ENCODE data around the gene CSGALNACT2.
"Not testable (repeated sequence)": the region's sequence is repeated elsewhere in the genome, so short reads cannot be mapped to it uniquely, and the experiment has no call there.

The CSGALNACT2 gene

DNA sequence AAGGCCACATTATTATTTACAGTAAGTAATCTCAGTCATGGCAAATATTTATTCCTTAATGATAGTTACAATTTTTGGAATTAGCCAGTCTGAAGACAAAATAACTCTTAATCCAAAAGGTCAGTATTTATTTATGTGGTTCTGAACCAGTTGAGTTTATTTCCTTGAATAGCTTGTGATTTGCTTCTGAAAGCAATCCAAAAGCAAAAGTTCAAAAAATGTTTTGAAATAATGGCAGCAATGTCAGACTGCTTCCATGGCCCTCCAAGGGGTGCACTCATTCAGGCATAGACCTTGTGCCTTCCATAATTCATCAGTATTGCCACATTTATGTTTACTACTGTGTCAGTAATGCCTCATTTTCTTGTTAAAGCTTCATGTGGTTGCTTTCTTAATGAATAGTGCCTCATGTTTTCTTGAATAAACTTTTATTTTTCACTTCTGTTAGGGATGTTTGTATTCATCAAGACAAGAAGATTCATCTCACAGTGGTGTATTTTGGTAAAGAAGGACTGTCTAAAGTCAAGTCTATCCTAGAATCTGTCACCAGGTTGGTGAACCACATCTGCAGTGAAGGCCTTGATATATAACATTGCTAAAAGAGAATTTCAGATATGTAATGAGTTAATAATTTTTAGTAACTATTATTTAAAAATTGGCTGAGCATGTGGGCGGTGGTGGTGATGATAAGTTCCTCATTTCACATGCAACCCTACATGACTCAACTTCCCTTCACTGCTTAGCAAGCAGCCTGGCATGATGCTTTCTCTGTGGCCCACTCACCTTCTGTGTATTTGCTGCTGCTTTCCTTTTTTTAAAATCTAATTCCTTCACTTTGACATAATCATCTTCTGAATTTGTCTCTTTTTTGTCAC, 22.0 kb downstream of the CSGALNACT2 start:
- H3K4me3 ChIP-seq (ENCODE audit: low read length): no peak overlapping the region
- no peak for TF ChIP-seq ZNF274 (IDR thresholded peaks at IDR 0.05; ENCODE audit: low read depth, low read length)

DNA sequence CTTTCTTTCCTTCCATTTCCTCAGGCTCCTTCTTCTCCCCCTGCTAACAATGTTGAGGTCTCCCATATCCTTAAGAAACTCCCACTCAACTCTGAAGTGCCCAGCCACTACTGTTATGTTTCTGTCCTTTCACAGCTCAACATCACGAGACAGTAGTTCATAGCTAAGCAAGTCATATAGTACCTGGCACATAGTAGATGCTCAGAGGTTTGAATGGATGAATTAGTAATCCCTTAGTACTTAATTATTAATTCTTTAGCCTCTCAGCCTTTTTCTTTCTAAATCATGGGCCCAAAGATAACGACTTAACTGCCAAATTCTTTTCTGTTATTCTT, 22.6 kb downstream of the CSGALNACT2 start:
- H3K4me3 ChIP-seq (ENCODE audit: low read length): no peak overlapping the region
- TF ChIP-seq ZNF274 (IDR thresholded peaks at IDR 0.05; ENCODE audit: low read depth, low read length): no peak

DNA sequence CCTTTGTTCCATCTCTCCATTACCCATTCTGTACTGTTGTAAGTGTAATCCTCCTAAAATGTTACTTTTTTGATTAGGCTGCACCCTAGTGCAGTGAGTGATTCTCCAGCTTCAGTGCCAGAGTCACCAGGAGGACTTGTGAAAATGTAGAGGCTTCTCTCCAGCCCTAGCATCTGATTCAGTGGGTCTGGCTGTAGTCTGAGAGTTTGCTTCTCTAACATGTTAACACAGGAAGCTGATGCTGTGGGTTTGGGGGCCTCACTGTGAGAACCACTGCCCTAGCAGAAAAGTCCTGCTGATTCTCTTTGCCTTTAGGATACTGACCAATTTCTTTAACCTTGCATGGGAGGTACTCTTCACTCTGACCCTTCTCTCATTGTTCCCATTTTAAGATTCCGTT, 24.4 kb downstream of the CSGALNACT2 start:
- no peak overlapping the region for H3K4me3 ChIP-seq (ENCODE audit: low read length)
- no peak for TF ChIP-seq ZNF274 (IDR thresholded peaks at IDR 0.05; ENCODE audit: low read depth, low read length)

DNA sequence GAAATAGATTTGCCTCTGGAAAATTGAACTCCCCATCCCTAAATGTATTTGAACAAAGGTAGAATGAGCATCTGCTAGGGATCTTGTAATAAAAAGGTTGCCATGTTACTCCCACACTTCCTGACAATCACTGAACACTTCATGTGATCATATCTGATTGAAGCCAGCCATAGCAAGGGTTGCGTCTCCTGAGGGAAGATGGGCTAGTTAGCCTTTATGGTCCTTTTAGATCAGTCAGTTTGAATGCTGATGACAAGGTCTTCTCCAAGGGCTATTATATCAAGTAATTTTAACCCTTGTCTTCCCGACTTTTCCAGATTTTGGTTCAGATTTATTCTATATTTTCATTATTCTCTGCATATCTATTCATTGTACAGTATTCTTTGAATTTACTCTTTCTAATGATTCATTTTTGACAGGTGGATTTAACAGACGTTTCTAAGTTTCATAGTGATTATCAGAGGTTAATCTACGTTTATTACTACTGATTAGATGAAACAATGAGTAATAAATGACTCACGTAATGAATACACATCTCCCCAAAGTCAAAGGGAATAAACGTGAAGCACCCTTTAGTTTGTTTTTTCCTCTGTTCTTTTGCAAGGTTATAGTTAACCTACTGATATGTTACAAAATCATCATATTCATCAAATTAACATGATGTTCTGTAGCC, 28.1 kb downstream of the CSGALNACT2 start:
- TF ChIP-seq ZNF274 (IDR thresholded peaks at IDR 0.05; ENCODE audit: low read depth, low read length): no peak
- H3K4me3 ChIP-seq (ENCODE audit: low read length): no peak overlapping the region

DNA sequence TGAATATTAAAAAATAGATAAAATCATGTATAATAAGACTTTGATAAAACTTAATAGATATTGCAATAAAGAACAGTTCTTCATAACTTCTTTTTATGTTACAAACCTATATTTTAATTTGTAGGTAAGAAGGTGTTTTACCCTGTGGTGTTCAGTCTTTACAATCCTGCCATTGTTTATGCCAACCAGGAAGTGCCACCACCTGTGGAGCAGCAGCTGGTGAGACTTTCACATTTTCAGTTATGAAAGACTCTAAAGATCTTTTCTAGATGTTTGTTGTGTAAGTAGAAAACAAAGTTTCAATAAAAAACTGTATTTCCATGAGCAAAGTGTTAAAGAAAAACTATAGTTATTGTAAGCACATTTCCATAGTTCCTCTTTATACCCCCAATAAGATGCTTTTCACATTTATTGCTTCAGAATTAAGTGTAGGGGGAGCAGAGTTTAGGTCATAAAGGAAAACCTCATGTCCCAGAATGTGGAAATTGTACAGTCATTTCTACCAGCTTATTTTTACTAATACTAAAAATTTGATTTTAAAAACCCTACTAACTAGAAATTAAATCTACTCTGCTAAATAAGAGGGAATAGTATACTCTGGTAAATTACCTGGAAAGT, 28.7 kb downstream of the CSGALNACT2 start:
- no peak overlapping the region for H3K4me3 ChIP-seq (ENCODE audit: low read length)
- no peak for TF ChIP-seq ZNF274 (IDR thresholded peaks at IDR 0.05; ENCODE audit: low read depth, low read length)

DNA sequence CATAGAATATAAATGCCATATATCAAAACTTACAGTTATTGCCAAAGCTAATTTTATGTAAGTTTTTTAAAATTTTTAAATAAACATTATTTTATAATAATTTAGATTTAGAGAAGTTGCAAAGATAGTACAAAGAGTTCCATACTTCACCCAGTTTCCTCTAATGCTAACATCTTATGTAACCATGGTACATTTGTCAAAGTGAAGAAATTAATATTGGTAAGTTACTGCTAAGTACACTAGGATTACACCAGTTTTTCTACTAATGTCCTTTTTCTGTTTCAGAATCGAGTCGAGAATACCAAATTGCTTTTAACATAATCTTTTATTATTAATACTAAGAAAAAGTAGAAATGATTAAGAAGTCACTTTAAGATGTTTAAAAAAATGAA, 29.2 kb downstream of the CSGALNACT2 start:
- H3K4me3 ChIP-seq (ENCODE audit: low read length): no peak overlapping the region
- TF ChIP-seq ZNF274 (IDR thresholded peaks at IDR 0.05; ENCODE audit: low read depth, low read length): no peak

DNA sequence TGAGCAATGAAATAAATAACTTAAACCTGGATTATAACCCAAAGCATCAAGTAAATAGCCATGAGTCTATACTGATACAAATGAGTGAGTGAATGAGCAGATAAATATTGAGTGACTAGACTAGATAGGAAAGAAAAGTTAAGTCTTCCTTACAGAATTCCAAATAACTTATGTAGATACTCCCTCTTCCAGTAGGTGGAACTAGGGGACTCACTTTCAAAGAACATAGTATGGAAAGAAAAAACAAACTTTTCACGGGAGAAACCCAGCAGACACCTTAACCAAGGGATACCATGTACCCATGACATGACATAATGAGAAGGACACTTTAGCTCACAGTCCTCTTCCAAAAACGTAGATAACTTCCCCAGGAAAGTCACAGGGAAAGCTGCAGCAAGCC, 32.2 kb downstream of the CSGALNACT2 start:
- H3K4me3 ChIP-seq (ENCODE audit: low read length): no peak overlapping the region
- no peak for TF ChIP-seq ZNF274 (IDR thresholded peaks at IDR 0.05; ENCODE audit: low read depth, low read length)

DNA sequence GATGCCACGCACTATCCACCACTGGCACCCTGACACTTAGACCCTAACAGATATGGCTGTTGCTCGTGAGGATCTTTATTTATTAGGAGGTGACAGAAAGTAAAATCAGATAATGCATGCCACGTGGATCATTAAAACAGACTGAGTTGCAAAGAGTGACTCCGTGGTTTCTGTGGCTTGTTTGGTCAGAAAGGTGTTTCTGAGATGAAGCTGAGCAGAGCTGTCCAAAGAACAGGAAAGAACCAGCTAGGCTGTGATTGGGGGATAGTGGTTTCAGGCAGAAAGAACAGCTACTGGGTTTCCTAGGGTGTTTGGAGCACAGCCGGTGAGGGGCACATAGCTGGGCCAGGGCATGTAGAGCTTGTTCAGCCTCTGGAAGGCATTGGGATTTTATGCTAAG, 34.4 kb downstream of the CSGALNACT2 start:
- TF ChIP-seq ZNF274 (IDR thresholded peaks at IDR 0.05; ENCODE audit: low read depth, low read length): no peak
- no peak overlapping the region for H3K4me3 ChIP-seq (ENCODE audit: low read length)

DNA sequence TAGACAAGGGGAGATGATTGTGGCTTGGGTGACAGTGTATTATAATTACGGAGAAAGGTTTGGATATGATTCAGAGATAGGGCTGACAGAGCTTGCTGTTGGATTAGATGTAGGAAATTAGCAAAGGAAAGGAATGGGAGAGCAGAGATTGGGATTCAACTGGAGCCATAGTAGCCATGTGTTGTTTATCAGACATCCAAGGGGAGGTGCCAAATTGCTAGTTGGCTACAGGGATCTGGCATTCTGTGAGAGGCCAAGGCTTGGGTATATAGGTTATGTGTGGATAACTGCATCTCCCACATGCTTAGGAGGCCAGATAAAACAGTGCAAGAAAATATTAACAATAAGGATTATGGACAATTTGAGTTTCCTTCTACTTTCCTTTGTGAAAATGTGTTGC, 34.9 kb downstream of the CSGALNACT2 start:
- no peak overlapping the region for H3K4me3 ChIP-seq (ENCODE audit: low read length)
- no peak for TF ChIP-seq ZNF274 (IDR thresholded peaks at IDR 0.05; ENCODE audit: low read depth, low read length)

DNA sequence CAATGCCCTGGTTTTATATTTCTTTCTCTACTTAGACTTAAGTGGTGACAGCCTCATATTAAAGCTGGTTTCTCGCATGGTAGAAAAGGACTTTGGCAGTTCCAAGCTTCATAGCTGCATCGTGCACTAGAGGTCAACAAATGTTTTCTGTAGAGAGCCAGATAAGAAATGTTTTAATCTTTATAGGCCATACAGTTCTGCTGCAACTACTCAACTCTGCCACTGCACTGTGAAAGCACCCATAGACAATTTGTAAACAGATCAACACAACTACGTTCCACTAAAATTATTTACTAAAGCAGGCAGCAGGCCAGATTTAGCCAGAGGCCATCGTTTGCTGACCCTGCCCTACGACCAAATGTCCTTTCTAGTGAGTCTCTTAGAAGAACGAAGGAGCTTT, 36.7 kb downstream of the CSGALNACT2 start:
- TF ChIP-seq ZNF274 (IDR thresholded peaks at IDR 0.05; ENCODE audit: low read depth, low read length): no peak
- H3K4me3 ChIP-seq (ENCODE audit: low read length): no peak overlapping the region

DNA sequence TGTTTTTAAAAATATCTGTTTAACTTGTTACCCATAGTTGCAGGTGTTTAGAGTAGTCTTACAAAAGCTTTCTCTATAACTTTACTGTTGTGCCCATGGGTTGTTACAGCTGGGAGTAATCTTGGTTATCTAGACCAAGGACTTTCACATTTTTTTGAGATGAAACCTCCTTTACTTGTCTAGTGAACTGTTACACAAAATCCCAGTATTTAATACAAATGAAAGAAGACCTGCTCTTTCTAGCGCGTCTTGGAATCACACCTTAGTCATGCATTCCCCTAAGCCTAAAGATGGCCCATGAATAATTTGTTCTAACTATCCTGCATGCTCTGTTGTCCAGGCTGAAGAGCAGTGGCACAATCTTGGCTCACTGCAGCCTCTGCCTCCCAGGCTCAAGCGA, 38.0 kb downstream of the CSGALNACT2 start:
- no peak for TF ChIP-seq ZNF274 (IDR thresholded peaks at IDR 0.05; ENCODE audit: low read depth, low read length)
- H3K4me3 ChIP-seq (ENCODE audit: low read length): no peak overlapping the region

DNA sequence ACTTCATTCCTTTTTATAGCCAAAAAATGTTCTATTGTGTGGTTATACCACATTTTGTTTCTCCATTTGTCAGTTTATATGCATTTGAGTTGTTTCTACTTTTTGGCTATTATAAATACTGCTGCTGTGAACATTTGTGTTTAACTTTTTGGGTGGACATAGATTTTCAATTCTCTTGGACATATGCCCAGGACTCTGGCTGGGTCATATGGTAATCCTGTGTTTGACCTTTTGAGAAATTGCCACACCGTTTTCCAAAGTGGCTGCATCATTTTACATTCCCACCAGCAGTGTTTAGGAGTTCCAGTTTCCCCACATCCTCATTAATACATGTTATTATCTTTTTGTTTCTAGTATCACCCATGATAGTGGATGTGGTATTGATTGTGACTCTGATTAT, 39.4 kb downstream of the CSGALNACT2 start:
- TF ChIP-seq ZNF274 (IDR thresholded peaks at IDR 0.05; ENCODE audit: low read depth, low read length): no peak

DNA sequence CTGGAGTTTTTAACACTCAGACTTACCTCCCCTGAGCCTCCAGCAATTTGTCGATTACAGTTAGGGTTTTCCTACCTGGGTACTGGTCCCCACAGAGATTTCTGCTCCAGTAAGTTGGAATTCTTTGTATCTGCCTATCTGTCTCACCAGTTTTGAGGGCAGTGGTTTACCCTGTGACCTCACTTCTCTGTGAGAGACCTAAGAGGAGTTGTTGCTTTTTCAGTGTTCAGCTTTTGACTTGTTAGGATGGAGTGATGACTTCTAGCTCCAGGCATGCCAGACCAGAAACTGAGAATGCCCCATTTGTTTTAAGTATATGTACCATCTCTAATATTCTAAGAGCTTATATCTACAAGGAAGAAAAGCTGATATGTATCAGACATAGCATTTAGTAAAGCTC, 42.9 kb downstream of the CSGALNACT2 start:
- no peak for TF ChIP-seq ZNF274 (IDR thresholded peaks at IDR 0.05; ENCODE audit: low read depth, low read length)
- no peak overlapping the region for H3K4me3 ChIP-seq (ENCODE audit: low read length)

More for the DNA sequence above, 39.4 kb downstream of the CSGALNACT2 start:
- no peak overlapping the region for H3K4me3 ChIP-seq (ENCODE audit: low read length)

DNA sequence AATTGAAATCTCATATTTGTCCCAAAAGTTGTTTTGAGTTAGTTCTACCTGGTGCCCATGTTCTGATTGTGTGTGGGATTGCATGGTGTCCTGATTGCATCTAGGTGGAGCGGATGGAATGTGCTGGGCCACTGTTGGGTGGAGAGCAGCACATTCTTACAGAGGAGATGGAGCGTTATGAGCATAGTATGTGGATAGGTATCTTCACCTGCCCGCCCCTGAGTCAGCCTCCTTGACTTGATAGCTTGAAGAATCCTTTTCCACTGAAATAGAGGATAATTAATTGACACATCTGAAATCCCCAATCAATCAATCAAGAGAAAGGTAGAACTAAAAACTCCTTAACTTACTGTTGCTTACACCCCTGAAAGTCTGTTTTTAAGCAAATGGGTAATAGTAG, 45.5 kb downstream of the CSGALNACT2 start:
- not testable (repeated sequence) for H3K4me3 ChIP-seq (ENCODE audit: low read length)

DNA sequence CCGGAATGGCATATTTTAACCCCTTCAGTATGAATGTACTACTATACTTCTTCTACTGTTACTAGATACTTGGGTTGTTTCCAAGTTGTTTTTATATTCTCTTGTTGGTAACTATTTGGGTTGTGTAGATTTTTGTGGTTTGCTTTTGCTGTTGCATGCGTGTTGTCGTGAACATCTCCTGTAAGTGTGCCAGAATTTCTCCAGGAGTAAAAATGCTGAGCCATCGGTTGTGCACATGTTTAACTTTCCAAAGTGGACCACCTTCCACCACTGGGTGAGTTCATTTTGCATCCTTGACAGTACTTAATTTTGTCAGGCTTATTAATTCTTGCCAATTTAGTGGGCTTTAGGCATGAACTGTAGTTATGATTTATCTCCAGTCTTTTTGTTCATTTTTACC, 47.9 kb downstream of the CSGALNACT2 start:
- H3K4me3 ChIP-seq (ENCODE audit: low read length): no peak overlapping the region
- no peak for TF ChIP-seq ZNF274 (IDR thresholded peaks at IDR 0.05; ENCODE audit: low read depth, low read length)

All from GM08714 (cell line).